Measurements from ENCODE around the gene LCOR. TPM values are rescaled to one million over a fixed set of nuclear protein-coding genes. Genes with fewer than 3 reads are reported as not detected.

LCOR gene
- total and polyA plus RNA-seq, 9 of the 15 experiments (the other 6 are each of a cell fraction or from before 2014, with no cell fraction given) = 3.6 to 25.2 (median 14.4) TPM

- H3K27me3 ChIP-seq (ENCODE audit: control insufficient read depth in 2 of 2, insufficient read depth in 2 of 2, low read length in 2 of 2) = no peaks in the 10 kb centered on the region
- POLR2A ChIA-PET = interaction anchor here (0.9 kb wide), 1 partner anchor 107 kb away, joined by 3 read pairs; no protein-coding TSS in a partner anchor
- peaks cover 94% of the 10 kb centered on the region for H3K79me2 ChIP-seq (ENCODE audit: control insufficient read depth, insufficient read depth, low read length)
- DNase-seq (ENCODE audit: extremely low read depth in 1 of 4, low spot score in 3 of 4) = no peak
- in situ Hi-C loops (cut with MboI) = no loop called here
- FAIRE-seq = no peak
- H3K4me2 ChIP-seq (ENCODE audit: insufficient read depth, low read length) = no peak overlapping the region
- H3K36me3 ChIP-seq (ENCODE audit: control insufficient read depth, insufficient read depth, low read length) = no peaks in the 10 kb centered on the region
- CTCF ChIA-PET (ENCODE audit: low intra/inter-chr PET ratio) = no interaction called here
- H2AFZ ChIP-seq (ENCODE audit: low read depth, low read length) = no peak overlapping the region
- H3K9me3 ChIP-seq (replicated peaks; ENCODE audit: control insufficient read depth, insufficient read depth, low read depth, low read length) = no peaks in the 10 kb centered on the region
- no peak overlapping the region for H3K9ac ChIP-seq (ENCODE audit: insufficient read depth in 1 of 2, low read depth in 2 of 2, low read length in 2 of 2)
- no TSS peak for BruUV-seq (replicated peaks)
- no peak for TF ChIP-seq FOXK2 (conservative IDR thresholded peaks at IDR 0.05 in 1 of 2, IDR thresholded peaks at IDR 0.05 in 1 of 2; ENCODE audit: low read depth in 2 of 2)
- ATAC-seq = no peak
- H3K27ac ChIP-seq (ENCODE audit: extremely low read depth, low read depth, low read length) = no peak overlapping the region
- H3K4me3 ChIP-seq = no peak overlapping the region
- no peaks in the 10 kb centered on the region for H3K4me1 ChIP-seq (replicated peaks in 1 of 2; ENCODE audit: control insufficient read depth in 2 of 2, insufficient read depth in 2 of 2, low read length in 2 of 2)
- H4K20me1 ChIP-seq (replicated peaks; ENCODE audit: control insufficient read depth, insufficient read depth, low read length) = peaks cover 6% of the 10 kb centered on the region; the same call in 1 of the 2 replicates
- H3K9me1 ChIP-seq (ENCODE audit: control insufficient read depth, insufficient read depth, low read length) = no peaks in the 10 kb centered on the region
- intact Hi-C loops (cut with micrococcal nuclease) = loop anchor here (10.0 kb wide), 1 partner anchor 137 kb away; no protein-coding TSS in a partner anchor
- 83% methylated on average over 1 of the region's 1 CpG for WGBS (ENCODE audit: insufficient coverage, low coverage, missing lambda C conversion rate)
These were observed 70.0 kb downstream of the LCOR start for GRCh38 chr10:96902117-96902516.

- Histone ChIP-seq H3K9me1 (ENCODE audit: control insufficient read depth, insufficient read depth, low read length) (no peaks in the 10 kb centered on the region), H3K27me3 (ENCODE audit: control insufficient read depth in 2 of 2, insufficient read depth in 2 of 2, low read length in 2 of 2) (no peaks in the 10 kb centered on the region), H3K4me2 (ENCODE audit: insufficient read depth, low read length) (no peak overlapping the region), H3K36me3 (ENCODE audit: control insufficient read depth, insufficient read depth, low read length) (no peaks in the 10 kb centered on the region), H3K4me1 (replicated peaks in 1 of 2; ENCODE audit: control insufficient read depth in 2 of 2, insufficient read depth in 2 of 2, low read length in 2 of 2) (no peaks in the 10 kb centered on the region), H3K9ac (ENCODE audit: insufficient read depth in 1 of 2, low read depth in 2 of 2, low read length in 2 of 2) (no peak overlapping the region), H3K9me3 (replicated peaks; ENCODE audit: control insufficient read depth, insufficient read depth, low read depth, low read length) (no peaks in the 10 kb centered on the region), H4K20me1 (replicated peaks; ENCODE audit: control insufficient read depth, insufficient read depth, low read length) (peaks cover 6% of the 10 kb centered on the region; the same call in 1 of the 2 replicates), H3K27ac (ENCODE audit: extremely low read depth, low read depth, low read length) (no peak overlapping the region), H3K79me2 (ENCODE audit: control insufficient read depth, insufficient read depth, low read length) (peaks cover 93% of the 10 kb centered on the region), H2AFZ (ENCODE audit: low read depth, low read length) (no peak overlapping the region), H3K4me3 (no peak overlapping the region)
- 79% methylated on average over 4 of the region's 4 CpGs for WGBS (ENCODE audit: insufficient coverage, low coverage, missing lambda C conversion rate)
- FAIRE-seq = no peak
- DNase-seq (ENCODE audit: extremely low read depth in 1 of 4, low spot score in 3 of 4) = no peak
- intact Hi-C loops (cut with micrococcal nuclease) (loop anchor here (10.0 kb wide), 1 partner anchor 138 kb away; no protein-coding TSS in a partner anchor), in situ Hi-C loops (cut with MboI) (no loop called here)
- ChIA-PET CTCF (ENCODE audit: low intra/inter-chr PET ratio) (no interaction called here), POLR2A (no interaction called here)
- no peak for TF ChIP-seq RAD21 (CRISPR knock-in tag; conservative IDR thresholded peaks at IDR 0.05 in 1 of 2, IDR thresholded peaks at IDR 0.05 in 1 of 2)
- no peak for TF ChIP-seq RUNX1 (IDR thresholded peaks at IDR 0.05; ENCODE audit: low read depth)
- peak; percentile 49; the same call in 2 of the 3 replicates for ATAC-seq
- no TSS peak for BruUV-seq (replicated peaks)
These were observed 70.7 kb downstream of the LCOR start for GRCh38 chr10:96902731-96903358.
